Measurements from ENCODE around the gene DYTN. TPM values are rescaled to one million over a fixed set of nuclear protein-coding genes. Genes with fewer than 3 reads are reported as not detected.

The DYTN gene
- total and polyA plus RNA-seq, 2 experiments from 2014 or later = not detected

DNA sequence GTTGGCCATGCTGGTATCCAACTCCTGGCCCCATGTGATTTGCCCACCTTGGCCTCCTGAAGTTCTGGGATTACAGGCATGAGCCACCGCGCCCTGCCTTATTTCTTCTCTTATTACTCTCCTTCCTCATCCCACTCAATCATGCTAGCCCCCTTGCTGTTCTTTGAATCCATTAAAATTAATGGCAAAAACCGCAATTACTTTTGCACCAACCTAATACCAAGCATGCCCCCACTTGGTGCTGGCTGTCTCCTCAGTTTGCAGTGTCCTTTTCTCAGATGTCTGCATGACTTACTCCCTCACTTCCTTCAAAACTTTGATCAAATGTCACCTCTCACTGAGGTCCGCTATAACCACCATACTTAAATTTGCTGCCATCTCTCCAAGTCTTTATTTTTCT lies 34.6 kb downstream of the DYTN start:
- Histone ChIP-seq H3K4me1 (ENCODE audit: insufficient read depth) (no peaks in the 10 kb centered on the region), H3K36me3 (ENCODE audit: low read depth) (no peaks in the 10 kb centered on the region), H3K27ac (no peak overlapping the region), H3K9ac (no peak overlapping the region), H4K20me1 (ENCODE audit: insufficient read depth) (no peaks in the 10 kb centered on the region), H3K27me3 (replicated peaks; ENCODE audit: insufficient read depth) (no peaks in the 10 kb centered on the region; the same call in 1 of the 2 replicates), H3K9me2 (ENCODE audit: insufficient read depth) (no peaks in the 10 kb centered on the region), H3K79me2 (ENCODE audit: insufficient read depth) (no peaks in the 10 kb centered on the region), H3K4me2 (ENCODE audit: unreplicated experiment) (no peak overlapping the region), H2AFZ (no peak overlapping the region), H3K9me3 (ENCODE audit: low read depth) (no peaks in the 10 kb centered on the region), H3K4me3 (no peak overlapping the region), H3F3A (ENCODE audit: insufficient read depth) (no peaks in the 10 kb centered on the region)
- no peak for TF ChIP-seq EZH2phosphoT487 (IDR thresholded peaks at IDR 0.05; ENCODE audit: insufficient read depth, low read depth)
- TF ChIP-seq EZH2 (IDR thresholded peaks at IDR 0.05; ENCODE audit: insufficient read depth, poor library complexity, severe bottlenecking) = no peak
- DNase-seq = no peak
- in situ Hi-C loops (cut with MboI) = loop anchor here (25.0 kb wide), 1 partner anchor 804 kb away; no protein-coding TSS in a partner anchor
- WGBS, 2 experiments (ENCODE audit: low coverage in 1 of 2, low lambda C conversion rate in 2 of 2, missing lambda C conversion rate in 2 of 2) = 41 to 42% methylated on average over 4 of the region's 4 CpGs

- H3K9ac ChIP-seq = no peak overlapping the region
- no peaks in the 10 kb centered on the region for H3K4me1 ChIP-seq (ENCODE audit: insufficient read depth)
- 45 to 50% methylated on average over 7 of the region's 7 CpGs for WGBS, 2 experiments (ENCODE audit: low coverage in 1 of 2, low lambda C conversion rate in 2 of 2, missing lambda C conversion rate in 2 of 2)
- no peaks in the 10 kb centered on the region; the same call in none of the 2 replicates for H3K27me3 ChIP-seq (replicated peaks; ENCODE audit: insufficient read depth)
- H3K9me2 ChIP-seq (ENCODE audit: insufficient read depth) = no peaks in the 10 kb centered on the region
- H4K20me1 ChIP-seq (ENCODE audit: insufficient read depth) = no peaks in the 10 kb centered on the region
- in situ Hi-C loops (cut with MboI) = no loop called here
- no peak overlapping the region for H3K4me3 ChIP-seq
- H3F3A ChIP-seq (ENCODE audit: insufficient read depth) = no peaks in the 10 kb centered on the region
- H2AFZ ChIP-seq = no peak overlapping the region
- no peak for DNase-seq
- H3K79me2 ChIP-seq (ENCODE audit: insufficient read depth) = no peaks in the 10 kb centered on the region
- no peaks in the 10 kb centered on the region for H3K36me3 ChIP-seq (ENCODE audit: low read depth)
- no peak overlapping the region for H3K4me2 ChIP-seq (ENCODE audit: unreplicated experiment)
- no peak for TF ChIP-seq EZH2 (IDR thresholded peaks at IDR 0.05; ENCODE audit: insufficient read depth, poor library complexity, severe bottlenecking)
- TF ChIP-seq EZH2phosphoT487 (IDR thresholded peaks at IDR 0.05; ENCODE audit: insufficient read depth, low read depth) = no peak
- no peaks in the 10 kb centered on the region for H3K9me3 ChIP-seq (ENCODE audit: low read depth)
- no peak overlapping the region for H3K27ac ChIP-seq
Measured at GRCh38 chr2:206670531-206671319, 47.5 kb downstream of the DYTN start.

DNA sequence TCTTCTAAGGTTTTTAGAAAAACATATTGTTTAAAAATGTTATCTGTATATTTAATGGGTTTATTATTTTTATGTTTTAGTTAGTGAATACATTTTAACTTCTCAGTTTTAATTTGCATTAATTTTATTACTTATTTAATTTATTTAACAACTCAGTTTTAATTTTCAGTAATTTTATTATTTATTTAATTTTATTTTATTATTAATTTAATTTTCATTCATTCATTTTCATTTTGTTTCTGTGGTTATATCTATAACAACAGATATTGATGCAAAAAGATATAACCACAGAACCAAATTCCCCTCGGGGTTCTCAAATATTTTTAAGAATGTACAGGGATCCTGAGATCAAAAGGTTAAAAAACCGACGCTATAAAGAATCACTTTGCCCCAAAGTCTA lies 52.9 kb downstream of the DYTN start:
- 24 to 30% methylated on average over 3 of the region's 3 CpGs for WGBS, 2 experiments (ENCODE audit: low coverage in 1 of 2, low lambda C conversion rate in 2 of 2, missing lambda C conversion rate in 2 of 2)
- no peaks in the 10 kb centered on the region for H3K9me2 ChIP-seq (ENCODE audit: insufficient read depth)
- no peaks in the 10 kb centered on the region for H3K9me3 ChIP-seq (ENCODE audit: low read depth)
- H3K4me2 ChIP-seq (ENCODE audit: unreplicated experiment) = no peak overlapping the region
- H2AFZ ChIP-seq = no peak overlapping the region
- no peak for DNase-seq
- TF ChIP-seq EZH2phosphoT487 (IDR thresholded peaks at IDR 0.05; ENCODE audit: insufficient read depth, low read depth) (no peak), EZH2 (IDR thresholded peaks at IDR 0.05; ENCODE audit: insufficient read depth, poor library complexity, severe bottlenecking) (no peak)
- no peaks in the 10 kb centered on the region for H3K79me2 ChIP-seq (ENCODE audit: insufficient read depth)
- H3K9ac ChIP-seq = no peak overlapping the region
- H3K4me3 ChIP-seq = no peak overlapping the region
- no peaks in the 10 kb centered on the region for H4K20me1 ChIP-seq (ENCODE audit: insufficient read depth)
- H3K27ac ChIP-seq = no peak overlapping the region
- no peaks in the 10 kb centered on the region for H3K36me3 ChIP-seq (ENCODE audit: low read depth)
- H3K4me1 ChIP-seq (ENCODE audit: insufficient read depth) = no peaks in the 10 kb centered on the region
- no peaks in the 10 kb centered on the region for H3F3A ChIP-seq (ENCODE audit: insufficient read depth)
- H3K27me3 ChIP-seq (replicated peaks; ENCODE audit: insufficient read depth) = no peaks in the 10 kb centered on the region; the same call in none of the 2 replicates
- in situ Hi-C loops (cut with MboI) = no loop called here

GRCh38 chr2:206657087-206657486 lies 61.1 kb downstream of the DYTN start:
- no peak overlapping the region for H2AFZ ChIP-seq
- no peaks in the 10 kb centered on the region for H3F3A ChIP-seq (ENCODE audit: insufficient read depth)
- no peak overlapping the region for H3K27ac ChIP-seq
- WGBS, 2 experiments (ENCODE audit: low coverage in 1 of 2, low lambda C conversion rate in 2 of 2, missing lambda C conversion rate in 2 of 2) = 63 to 75% methylated on average over 1 of the region's 1 CpG
- TF ChIP-seq EZH2 (IDR thresholded peaks at IDR 0.05; ENCODE audit: insufficient read depth, poor library complexity, severe bottlenecking) = no peak
- TF ChIP-seq EZH2phosphoT487 (IDR thresholded peaks at IDR 0.05; ENCODE audit: insufficient read depth, low read depth) = no peak
- H3K9me2 ChIP-seq (ENCODE audit: insufficient read depth) = no peaks in the 10 kb centered on the region
- H3K79me2 ChIP-seq (ENCODE audit: insufficient read depth) = no peaks in the 10 kb centered on the region
- in situ Hi-C loops (cut with MboI) = no loop called here
- H3K4me3 ChIP-seq = no peak overlapping the region
- no peaks in the 10 kb centered on the region for H3K4me1 ChIP-seq (ENCODE audit: insufficient read depth)
- no peak for DNase-seq
- no peak overlapping the region for H3K4me2 ChIP-seq (ENCODE audit: unreplicated experiment)
- no peaks in the 10 kb centered on the region for H3K36me3 ChIP-seq (ENCODE audit: low read depth)
- no peaks in the 10 kb centered on the region for H3K27me3 ChIP-seq (replicated peaks; ENCODE audit: insufficient read depth)
- H3K9me3 ChIP-seq (ENCODE audit: low read depth) = no peaks in the 10 kb centered on the region
- H4K20me1 ChIP-seq (ENCODE audit: insufficient read depth) = no peaks in the 10 kb centered on the region
- no peak overlapping the region for H3K9ac ChIP-seq
